Stimulated activated CD8-positive, alpha-beta memory T cell treated with anti-CD3 and anti-CD28 coated beads, Interleukin-12 subunit alpha, Interleukin-12 subunit beta, amount 100 ng/mL, for 4 hours (primary cell): Measurements from ENCODE around the gene OR56B1.

Experiments used
- DNase-seq: peaks from one replicate; pipeline ENCODE4 v3.0.0-alpha.2; 2020; ENCODE audit warnings: low read depth

OR56B1 gene

GRCh38 chr11:5727691-5728090, 8.6 kb upstream of the OR56B1 start:
- no peak for DNase-seq

- no peak for DNase-seq
Measured at GRCh38 chr11:5737091-5737490, 843 bp downstream of the OR56B1 start.

- no peak for DNase-seq
Measured at GRCh38 chr11:5737670-5738392, 1.6 kb downstream of the OR56B1 start.

GRCh38 chr11:5738431-5738830, 2.2 kb downstream of the OR56B1 start:
- DNase-seq: no peak

- DNase-seq: no peak
Measured at GRCh38 chr11:5746614-5747013, 10.4 kb downstream of the OR56B1 start.

- no peak for DNase-seq
Measured at GRCh38 chr11:5749836-5750235, 13.6 kb downstream of the OR56B1 start.

GRCh38 chr11:5753943-5754342, 17.7 kb downstream of the OR56B1 start, which contains the start of gene OR52N4:
Gene OR52N4, plus strand, starts transcription at chr11:5754243. Its CDS starts 498 bp downstream, at chr11:5754741.
- no peak for DNase-seq

- DNase-seq: no peak
Measured at GRCh38 chr11:5767056-5767455, 30.8 kb downstream of the OR56B1 start.

- no peak for DNase-seq
Measured at GRCh38 chr11:5783255-5783654, 47.0 kb downstream of the OR56B1 start, which contains the start of gene OR52N5. Gene OR52N5, minus strand, starts transcription at chr11:5783355. Its CDS starts 4,721 bp downstream, at chr11:5778634.
